ENCODE results near the gene ARMC9.

Gene ARMC9

DNA sequence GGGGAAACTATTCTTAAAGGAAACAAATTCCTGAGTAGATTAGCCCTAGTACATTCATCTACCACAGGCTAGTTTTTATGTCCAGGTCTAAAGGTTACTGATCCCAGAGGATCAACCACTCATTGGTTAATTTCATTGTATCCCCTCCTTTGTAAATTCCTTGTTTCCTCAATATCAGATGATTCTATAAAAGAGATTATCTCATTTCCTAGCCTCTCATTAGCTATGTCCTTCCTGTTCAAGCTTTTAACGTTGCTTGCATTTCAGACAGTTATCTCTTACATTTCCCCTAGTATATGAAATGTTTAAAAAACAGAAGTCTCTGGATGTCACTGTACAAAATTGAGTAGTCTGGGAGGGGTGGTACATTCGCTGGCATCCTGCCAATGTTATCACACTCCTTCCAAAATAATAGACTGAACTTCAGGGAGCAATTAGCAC, 24.2 kb upstream of the ARMC9 start:
- TF ChIP-seq, protein P1, sequence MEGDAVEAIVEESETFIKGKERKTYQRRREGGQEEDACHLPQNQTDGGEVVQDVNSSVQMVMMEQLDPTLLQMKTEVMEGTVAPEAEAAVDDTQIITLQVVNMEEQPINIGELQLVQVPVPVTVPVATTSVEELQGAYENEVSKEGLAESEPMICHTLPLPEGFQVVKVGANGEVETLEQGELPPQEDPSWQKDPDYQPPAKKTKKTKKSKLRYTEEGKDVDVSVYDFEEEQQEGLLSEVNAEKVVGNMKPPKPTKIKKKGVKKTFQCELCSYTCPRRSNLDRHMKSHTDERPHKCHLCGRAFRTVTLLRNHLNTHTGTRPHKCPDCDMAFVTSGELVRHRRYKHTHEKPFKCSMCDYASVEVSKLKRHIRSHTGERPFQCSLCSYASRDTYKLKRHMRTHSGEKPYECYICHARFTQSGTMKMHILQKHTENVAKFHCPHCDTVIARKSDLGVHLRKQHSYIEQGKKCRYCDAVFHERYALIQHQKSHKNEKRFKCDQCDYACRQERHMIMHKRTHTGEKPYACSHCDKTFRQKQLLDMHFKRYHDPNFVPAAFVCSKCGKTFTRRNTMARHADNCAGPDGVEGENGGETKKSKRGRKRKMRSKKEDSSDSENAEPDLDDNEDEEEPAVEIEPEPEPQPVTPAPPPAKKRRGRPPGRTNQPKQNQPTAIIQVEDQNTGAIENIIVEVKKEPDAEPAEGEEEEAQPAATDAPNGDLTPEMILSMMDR (IDR thresholded peaks at IDR 0.05) = no peak

DNA sequence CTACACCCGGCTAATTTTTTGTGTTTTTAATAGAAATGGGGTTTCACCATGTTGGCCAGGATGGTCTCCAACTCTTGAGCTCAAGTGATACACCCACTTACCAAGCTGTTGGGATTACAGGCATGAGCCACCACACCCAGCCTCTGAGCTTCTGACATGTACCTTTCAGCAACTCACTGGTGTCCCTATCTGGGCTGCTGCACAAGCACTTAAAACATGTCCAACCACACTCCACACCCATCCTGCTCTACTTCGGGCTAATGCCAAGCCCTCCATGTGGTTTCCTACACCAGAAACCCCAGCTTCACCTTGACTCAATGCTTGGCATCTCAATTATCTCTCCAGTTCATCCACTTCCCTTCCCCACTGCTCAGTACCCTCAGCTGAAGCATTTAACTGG, 22.4 kb upstream of the ARMC9 start:
- TF ChIP-seq, protein P1 (IDR thresholded peaks at IDR 0.05) = no peak

DNA sequence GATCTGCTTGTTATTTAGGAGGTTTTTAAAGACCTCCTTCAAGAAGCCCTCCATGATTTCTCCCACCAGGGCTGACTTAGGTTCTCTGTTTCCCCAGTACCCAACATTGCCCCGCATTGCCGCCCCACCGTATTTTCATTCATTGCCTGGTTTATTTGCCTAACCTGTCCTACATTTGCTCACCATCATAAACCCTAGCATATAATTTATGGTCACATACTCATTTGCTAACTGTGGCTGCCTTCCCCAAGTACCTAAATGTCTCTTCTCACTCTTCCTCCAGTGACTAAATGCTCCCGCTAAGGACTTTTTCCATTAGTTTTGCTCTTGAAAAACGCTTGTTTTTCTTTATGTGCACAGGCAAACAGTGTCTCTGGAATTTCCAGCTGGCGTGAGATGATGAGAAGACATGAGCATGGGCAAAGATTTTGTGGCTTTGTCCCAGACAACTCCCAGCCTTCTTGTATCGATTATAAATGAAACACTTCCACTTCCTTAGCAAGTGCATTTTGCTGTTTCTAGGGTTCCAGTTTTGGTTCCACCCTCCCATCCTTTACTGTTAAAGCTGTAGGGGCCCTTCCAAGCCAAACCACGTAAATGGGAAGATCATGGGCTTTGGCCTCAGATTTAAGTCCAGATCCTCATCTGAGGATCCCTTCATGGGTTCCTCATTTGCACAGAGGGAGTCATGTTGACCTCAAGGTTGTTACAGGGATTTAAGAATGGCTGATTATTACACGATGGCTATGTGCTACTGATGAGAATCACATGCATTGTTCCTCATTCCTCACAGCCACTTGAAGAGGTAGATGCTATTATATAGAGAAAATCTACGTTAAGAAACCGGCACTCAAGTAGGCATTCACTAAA, 21.0 kb upstream of the ARMC9 start:
- TF ChIP-seq, protein P1 (IDR thresholded peaks at IDR 0.05) = no peak

DNA sequence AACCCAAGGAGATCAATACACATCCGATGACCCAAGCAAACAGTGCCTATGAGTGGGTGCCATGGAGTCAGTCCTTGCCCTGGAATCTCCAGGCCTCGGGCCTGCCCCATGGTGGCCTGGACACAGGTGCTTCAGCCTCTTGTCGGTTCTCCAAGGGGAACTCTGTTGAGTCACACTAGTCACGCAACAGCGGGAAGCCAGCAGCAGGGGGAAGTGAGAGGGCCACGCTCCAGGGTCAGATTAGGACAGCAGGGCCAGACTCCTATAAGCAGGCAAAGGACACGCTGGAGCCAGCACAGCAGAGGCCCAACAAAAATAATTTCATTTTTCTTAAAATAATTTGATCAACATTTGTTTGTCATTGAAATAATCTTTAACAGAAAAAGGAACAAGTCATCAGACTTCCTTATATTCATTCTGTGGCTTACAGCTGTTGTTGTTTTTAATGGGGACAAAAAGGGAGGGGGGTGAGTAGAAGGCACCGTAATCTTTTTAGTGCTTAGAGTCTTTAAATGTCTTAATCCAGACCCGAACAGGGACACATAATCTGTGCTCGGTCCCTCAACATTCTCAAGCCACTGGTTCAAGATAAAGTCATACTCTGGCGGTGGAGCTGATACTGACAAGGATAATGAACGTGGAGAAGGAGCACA, 16.4 kb upstream of the ARMC9 start:
- TF ChIP-seq, protein P1 (IDR thresholded peaks at IDR 0.05) = no peak

DNA sequence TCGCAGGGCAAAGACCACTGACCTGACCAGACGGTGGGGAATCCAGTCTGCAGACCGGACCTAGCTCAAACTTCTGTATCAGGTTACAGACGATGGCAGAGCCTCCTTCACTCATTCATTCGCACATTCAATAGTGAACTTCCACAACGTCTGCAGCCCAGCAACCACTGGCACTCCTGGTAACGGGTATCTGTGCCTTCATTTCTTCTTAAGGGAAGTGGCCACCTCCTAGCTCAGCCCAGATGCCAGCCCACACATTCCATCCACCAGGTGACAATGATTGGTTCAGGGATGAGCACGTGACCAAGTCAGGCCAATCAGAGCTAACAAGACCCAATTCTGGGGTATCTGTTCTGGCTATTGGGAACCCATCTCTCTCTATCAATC, 15.9 kb upstream of the ARMC9 start:
- TF ChIP-seq, protein P1 (IDR thresholded peaks at IDR 0.05) = no peak

DNA sequence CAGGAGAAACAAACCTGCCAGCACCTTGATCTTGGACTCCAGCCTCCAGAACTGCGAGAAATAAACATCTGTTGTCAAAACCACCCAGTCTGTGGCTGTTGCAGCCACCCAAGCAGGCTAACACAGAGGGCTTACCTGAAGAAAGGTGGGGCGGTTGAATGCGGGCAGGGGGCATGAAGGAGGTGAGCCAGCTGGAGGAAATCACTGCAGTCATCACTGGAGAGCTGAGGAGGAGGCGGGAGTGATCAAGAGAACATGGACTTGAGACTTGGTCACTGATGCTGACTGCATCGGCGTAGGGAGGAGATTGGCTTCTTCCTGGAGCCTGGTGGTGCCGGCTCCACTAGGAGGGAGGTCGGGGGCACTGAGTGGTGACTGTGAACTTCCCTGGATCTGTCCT, 14.6 kb upstream of the ARMC9 start:
- TF ChIP-seq, protein P1 (IDR thresholded peaks at IDR 0.05) = no peak

DNA sequence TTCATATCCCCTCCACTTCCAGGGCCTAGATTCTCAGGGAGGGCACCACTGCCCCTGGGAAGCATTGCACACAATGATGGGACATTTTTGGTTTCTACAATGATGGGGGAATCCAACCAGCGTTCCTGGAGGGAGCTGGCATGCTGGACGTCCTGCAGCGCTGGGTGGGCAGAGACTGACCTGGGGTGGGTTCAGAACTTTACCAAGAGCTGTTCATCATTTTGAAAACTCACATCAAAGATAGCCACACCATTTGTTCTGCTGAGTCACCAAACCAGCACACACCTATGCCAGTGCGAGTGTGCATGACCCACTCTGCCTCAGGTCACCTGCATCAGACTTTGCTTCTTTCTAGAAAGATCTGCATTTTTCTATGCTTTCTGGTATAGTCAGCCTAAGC, 14.1 kb upstream of the ARMC9 start:
- TF ChIP-seq, protein P1 (IDR thresholded peaks at IDR 0.05) = no peak
